Activated naive CD8-positive, alpha-beta T cell treated with anti-CD3 and anti-CD28 coated beads, Interleukin-2, amount 50 U/mL, for 24 hours (primary cell): Measurements from ENCODE around the gene TRIM41.

Source experiments
- ATAC-seq: fragments of 150-1000 bp; cut with Tn5 transposase; one replicate; pipeline ENCODE4 v1.10.0; 2021
- DNase-seq: peaks from one replicate; pipeline ENCODE4 v3.0.0; 2021
- H3K27ac Mint-ChIP-seq: one replicate; pipeline ENCODE4 v1.8.0; 2021; ENCODE audit warnings: mild to moderate bottlenecking, mixed read lengths
- H3K27me3 Mint-ChIP-seq: one replicate; pipeline ENCODE4 v1.8.0; 2021; ENCODE audit warnings: mixed read lengths
- H3K36me3 Mint-ChIP-seq: one replicate; pipeline ENCODE4 v1.8.0; 2021; ENCODE audit warnings: low read depth, mixed read lengths
- H3K4me1 Mint-ChIP-seq: one replicate; pipeline ENCODE4 v1.8.0; 2021; ENCODE audit warnings: mixed read lengths
- H3K4me3 Mint-ChIP-seq: one replicate; pipeline ENCODE4 v1.8.0; 2021; ENCODE audit warnings: mild to moderate bottlenecking, moderate library complexity, mixed read lengths
- H3K9me3 Mint-ChIP-seq: one replicate; pipeline ENCODE4 v1.8.0; 2021; ENCODE audit warnings: mixed read lengths

The TRIM41 gene

DNA sequence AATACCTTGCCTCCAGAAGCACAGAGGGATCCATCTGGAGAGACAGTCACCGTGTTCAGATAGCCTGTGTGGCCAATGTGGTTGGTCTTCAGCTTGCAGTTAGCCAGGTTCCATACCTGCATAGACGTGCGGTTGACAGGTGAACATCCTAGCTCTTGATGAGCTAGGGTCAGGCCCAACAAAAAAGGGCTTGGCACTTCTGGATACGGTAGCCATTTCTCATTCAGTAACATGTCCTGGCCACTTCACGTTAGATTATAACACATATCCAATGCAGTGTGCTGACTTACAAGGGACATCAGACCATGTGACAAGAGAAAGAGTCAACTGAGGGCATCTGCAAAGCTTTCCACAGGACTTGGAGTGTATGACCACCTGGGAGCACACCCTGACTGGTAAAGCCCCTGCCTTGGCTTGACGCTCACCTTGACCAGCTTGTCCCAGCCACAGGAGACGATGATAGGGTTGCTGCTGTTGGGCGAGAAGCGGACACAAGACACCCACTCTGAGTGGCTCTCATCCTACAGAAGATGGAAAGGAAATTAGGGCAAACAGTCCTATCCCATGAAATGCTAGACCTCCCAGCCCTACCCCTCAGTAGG, 16.1 kb downstream of the TRIM41 start:
- DNase-seq = no peak
- peaks cover 92% of the 10 kb centered on the region for H3K36me3 Mint-ChIP-seq
- H3K4me3 Mint-ChIP-seq = peak overlapping the region; percentile 69
- ATAC-seq = no peak
- H3K27ac Mint-ChIP-seq = peak overlapping the region; percentile 88
- no peaks in the 10 kb centered on the region for H3K27me3 Mint-ChIP-seq
- H3K4me1 Mint-ChIP-seq = peaks cover 52% of the 10 kb centered on the region
- H3K9me3 Mint-ChIP-seq = no peaks in the 10 kb centered on the region

DNA sequence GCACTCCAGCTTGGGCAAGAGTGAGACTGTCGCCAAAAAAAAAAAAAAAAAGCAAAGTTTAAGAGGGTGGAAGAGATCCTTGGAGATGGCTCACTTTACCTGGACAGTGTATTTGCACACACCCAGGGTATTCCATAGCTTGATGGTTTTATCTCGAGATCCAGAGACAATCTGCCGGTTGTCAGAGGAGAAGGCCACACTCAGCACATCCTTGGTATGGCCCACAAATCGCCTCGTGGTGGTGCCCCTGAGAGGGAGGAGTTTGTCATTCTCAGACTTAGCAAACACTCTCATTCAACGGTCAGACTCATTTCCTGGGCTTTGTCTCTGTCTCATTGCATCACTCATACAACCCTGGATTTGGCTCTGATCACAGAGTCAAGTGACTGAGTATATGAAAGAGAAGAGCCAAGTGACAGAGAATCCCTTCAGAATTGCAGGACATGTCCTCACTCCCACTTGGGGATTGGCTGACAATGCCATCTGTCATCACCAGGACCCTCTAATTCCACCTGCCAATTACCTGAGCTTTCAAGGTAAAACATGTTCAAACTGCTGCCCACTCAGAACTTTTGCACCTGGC, 18.4 kb downstream of the TRIM41 start:
- ATAC-seq (peak; percentile 70), DNase-seq (peak; percentile 54)
- H3K36me3 Mint-ChIP-seq = peaks cover 75% of the 10 kb centered on the region
- no peaks in the 10 kb centered on the region for H3K27me3 Mint-ChIP-seq
- H3K4me1 Mint-ChIP-seq = peaks cover 65% of the 10 kb centered on the region
- no peaks in the 10 kb centered on the region for H3K9me3 Mint-ChIP-seq
- H3K27ac Mint-ChIP-seq = peak overlapping the region; percentile 99
- peak overlapping the region; percentile 94 for H3K4me3 Mint-ChIP-seq

DNA sequence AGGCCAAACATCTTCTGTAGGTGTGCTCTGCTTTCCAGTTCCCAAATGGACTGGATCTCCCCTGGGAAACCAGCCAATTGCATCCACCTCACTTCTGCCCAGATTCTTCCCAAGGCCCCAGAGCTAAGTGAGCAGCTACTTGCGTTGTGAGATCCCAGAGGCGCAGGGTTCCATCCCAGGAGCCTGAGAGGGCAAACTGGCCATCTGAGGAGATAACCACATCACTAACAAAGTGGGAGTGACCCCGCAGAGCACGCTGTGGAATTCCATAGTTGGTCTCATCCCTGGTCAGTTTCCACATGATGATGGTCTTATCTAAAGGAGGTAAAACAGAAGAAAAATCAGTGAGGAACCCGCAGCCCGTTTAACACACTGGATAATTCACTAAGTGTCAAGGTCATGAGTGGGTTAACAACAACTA, 19.0 kb downstream of the TRIM41 start:
- H3K4me1 Mint-ChIP-seq = peaks cover 65% of the 10 kb centered on the region
- no peak for DNase-seq
- H3K27me3 Mint-ChIP-seq = no peaks in the 10 kb centered on the region
- H3K9me3 Mint-ChIP-seq = no peaks in the 10 kb centered on the region
- ATAC-seq = no peak
- peak overlapping the region; percentile 99 for H3K27ac Mint-ChIP-seq
- peaks cover 69% of the 10 kb centered on the region for H3K36me3 Mint-ChIP-seq
- H3K4me3 Mint-ChIP-seq = peak overlapping the region; percentile 94

DNA sequence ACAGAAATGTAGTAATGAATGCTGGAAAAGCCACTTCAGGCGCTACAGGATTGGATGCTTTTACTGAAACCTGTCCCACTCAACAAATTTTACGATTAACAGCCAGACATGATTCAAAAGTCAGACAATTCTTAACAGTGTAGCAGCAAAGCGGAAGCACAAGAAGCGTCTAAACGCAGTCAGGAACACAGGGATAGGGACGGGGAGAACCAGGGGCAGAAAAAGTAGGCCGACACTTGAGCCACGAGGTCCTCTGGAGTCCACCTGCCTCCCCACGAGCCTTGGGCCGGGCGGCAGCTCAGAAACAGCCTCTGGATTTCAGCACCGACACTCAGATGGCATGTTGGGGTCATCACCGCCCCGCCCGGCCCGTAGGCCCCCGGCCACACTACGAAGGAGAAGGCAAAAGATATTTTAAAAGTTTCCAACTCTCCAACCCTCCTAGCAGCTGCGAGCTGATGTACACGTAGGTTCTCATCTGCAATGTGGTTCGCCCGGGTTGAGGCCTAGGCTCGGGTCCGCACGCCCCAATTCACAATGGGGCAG, 20.0 kb downstream of the TRIM41 start:
- ATAC-seq (no peak), DNase-seq (no peak)
- Mint-ChIP-seq H3K27ac (peak overlapping the region; percentile 99), H3K9me3 (no peaks in the 10 kb centered on the region), H3K36me3 (peaks cover 66% of the 10 kb centered on the region), H3K4me3 (peak overlapping the region; percentile 94), H3K4me1 (peaks cover 68% of the 10 kb centered on the region), H3K27me3 (no peaks in the 10 kb centered on the region)

DNA sequence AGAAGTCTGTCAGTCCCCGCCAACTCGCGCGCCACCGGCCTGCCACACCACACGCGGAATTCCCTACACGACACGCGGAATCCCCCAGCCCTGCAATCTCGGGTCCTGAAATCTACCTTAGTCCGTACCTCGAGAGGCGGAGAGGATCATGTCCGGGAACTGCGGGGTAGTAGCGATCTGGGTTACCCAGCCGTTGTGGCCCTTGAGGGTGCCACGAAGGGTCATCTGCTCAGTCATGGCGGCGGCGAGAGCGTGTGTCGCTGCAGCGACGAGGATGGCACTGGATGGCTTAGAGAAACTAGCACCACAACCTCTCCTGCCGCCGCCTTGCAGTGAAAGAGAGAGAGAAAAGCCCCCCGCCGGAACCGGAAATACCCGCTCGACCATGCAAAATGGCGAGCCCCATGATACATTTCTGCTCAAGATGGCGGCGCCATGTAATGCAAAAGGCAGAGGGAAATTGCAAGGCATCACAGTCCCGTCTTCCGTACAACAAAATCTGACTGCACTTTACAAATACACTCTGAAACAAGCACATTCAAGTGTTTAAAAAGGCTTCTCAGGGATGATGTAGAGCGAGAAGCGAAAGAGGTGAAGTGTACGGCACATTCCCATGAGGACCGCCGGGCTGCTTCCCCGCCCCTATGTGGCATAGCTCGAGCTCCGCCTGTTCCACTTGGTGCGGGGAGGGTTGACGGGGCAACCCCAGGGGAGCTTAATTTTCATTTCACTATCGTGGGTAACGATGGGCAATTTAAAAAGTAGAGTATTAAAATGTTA, 20.7 kb downstream of the TRIM41 start, which contains the start of gene RACK1:
RACK1 (minus strand) TSS at position 343 of the 780 bp plus-strand sequence; CDS start at position 237, 106 bp downstream.
- H3K27me3 Mint-ChIP-seq = no peaks in the 10 kb centered on the region
- H3K4me1 Mint-ChIP-seq = peaks cover 68% of the 10 kb centered on the region
- no peaks in the 10 kb centered on the region for H3K9me3 Mint-ChIP-seq
- ATAC-seq = peak; percentile 67
- DNase-seq = peak; percentile 88
- peaks cover 65% of the 10 kb centered on the region for H3K36me3 Mint-ChIP-seq
- H3K27ac Mint-ChIP-seq = peak within 1 kb of the TSS; percentile 99
- H3K4me3 Mint-ChIP-seq = peak within 1 kb of the TSS; percentile 94

DNA sequence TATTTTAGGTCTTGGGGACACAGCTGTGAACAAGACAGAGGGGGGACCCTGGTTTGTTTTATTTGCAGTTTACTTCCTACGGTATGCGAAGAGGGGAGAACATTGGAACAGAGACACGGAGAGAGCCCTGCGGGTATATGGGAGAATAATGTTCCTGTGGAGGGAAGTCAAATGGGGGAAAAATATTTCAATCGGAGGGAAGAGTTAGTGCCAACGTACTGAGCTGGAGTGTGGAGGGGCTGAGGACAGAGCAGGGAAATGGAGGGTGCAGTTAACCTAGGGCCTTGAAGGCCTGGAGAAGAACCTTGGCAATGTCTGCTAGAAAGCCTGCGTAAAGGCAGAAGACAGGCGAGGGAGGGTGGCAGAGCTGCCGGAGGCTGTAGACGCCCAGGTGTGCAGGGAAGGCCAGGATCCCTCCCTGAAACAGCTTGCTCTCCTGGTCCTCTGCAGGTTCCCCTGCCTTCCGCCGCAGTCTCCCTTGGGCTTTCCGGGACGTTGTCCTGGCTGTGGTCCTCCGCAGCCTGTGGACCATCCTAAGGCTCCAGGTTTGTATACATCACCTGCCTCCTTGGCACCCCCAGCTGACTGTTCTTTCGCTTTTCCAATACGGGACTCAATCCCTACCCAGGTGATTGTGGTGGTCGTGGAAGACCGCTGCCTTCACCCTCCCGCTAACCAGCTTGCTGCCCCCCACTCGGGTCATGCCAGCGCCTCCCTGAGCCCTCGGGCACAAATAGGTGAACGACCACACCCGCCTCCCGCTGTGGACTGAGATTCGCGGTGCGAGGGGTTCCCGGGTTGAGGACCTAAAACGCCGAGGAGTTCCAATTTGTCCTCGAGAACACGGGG, 22.6 kb downstream of the TRIM41 start:
- Mint-ChIP-seq H3K4me3 (peak overlapping the region; percentile 94), H3K27me3 (no peaks in the 10 kb centered on the region), H3K9me3 (no peaks in the 10 kb centered on the region), H3K36me3 (peaks cover 52% of the 10 kb centered on the region), H3K4me1 (peaks cover 71% of the 10 kb centered on the region), H3K27ac (peak overlapping the region; percentile 99)
- ATAC-seq = no peak
- no peak for DNase-seq

DNA sequence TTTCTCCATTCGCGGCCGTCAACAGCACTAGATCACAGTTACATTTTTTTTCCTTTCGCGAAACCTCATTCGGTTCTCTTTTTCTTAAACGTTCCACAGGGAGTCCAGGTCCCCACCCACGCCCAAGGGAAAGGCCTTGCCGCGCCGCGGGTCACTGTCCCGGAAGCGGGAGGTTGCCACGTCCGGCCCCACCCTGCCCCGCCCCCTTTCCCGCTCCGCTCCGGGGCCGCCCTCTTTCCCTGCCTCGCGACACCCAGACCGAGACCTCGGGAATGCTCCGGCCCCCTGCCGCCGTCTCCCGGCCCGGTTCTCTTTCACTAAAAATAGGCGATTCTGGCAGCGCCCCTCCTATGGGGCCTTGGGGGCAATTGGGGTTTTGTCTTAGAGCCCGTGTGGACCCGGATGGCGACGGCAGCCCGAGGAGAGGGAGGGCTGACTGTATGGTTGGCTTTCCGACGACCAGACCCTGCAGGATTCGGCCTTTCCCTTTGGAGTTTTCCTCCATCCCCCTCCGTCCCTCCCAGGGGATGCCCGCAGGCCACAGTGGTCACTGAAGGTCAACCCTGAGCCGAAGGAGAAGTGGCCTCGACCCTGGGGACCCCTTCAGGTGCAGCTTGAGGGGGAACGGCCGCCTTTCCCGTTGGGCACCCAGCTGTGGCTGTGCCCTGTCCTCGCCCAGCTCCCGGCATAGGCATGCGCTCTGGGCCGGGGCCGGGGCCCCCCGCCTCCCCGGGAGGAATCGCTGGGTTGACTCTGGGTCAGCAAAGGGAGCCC, 23.4 kb downstream of the TRIM41 start:
- ATAC-seq = peak; percentile 49
- no peaks in the 10 kb centered on the region for H3K27me3 Mint-ChIP-seq
- peaks cover 48% of the 10 kb centered on the region for H3K36me3 Mint-ChIP-seq
- H3K4me1 Mint-ChIP-seq = peaks cover 71% of the 10 kb centered on the region
- DNase-seq = peak; percentile 88
- no peaks in the 10 kb centered on the region for H3K9me3 Mint-ChIP-seq
- H3K27ac Mint-ChIP-seq = peak overlapping the region; percentile 99
- H3K4me3 Mint-ChIP-seq = peak overlapping the region; percentile 94

DNA sequence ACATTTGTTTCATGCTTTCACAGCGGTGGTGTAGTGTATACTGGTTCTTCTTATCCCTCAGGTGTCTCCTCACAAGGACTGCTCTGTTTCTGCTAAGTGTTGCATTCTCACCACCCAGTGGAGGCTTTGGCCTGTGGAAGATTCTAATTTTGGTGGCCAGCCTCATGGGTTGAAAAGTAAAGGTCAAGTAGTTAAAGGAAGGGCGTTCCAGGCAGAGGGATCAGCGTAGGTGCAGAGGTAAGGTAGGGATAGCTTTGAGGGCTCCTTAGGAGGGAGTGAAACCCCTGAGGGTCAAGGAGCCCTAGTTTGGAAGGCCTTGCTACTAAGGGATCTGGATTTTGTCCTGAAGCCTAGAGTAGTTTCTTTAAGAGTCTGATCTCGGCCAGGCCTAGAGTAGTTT, 25.2 kb downstream of the TRIM41 start:
- Mint-ChIP-seq H3K4me3 (peak overlapping the region; percentile 94), H3K4me1 (peaks cover 63% of the 10 kb centered on the region), H3K9me3 (no peaks in the 10 kb centered on the region), H3K36me3 (peaks cover 33% of the 10 kb centered on the region), H3K27me3 (no peaks in the 10 kb centered on the region), H3K27ac (peak overlapping the region; percentile 87)
- DNase-seq (no peak), ATAC-seq (no peak)

DNA sequence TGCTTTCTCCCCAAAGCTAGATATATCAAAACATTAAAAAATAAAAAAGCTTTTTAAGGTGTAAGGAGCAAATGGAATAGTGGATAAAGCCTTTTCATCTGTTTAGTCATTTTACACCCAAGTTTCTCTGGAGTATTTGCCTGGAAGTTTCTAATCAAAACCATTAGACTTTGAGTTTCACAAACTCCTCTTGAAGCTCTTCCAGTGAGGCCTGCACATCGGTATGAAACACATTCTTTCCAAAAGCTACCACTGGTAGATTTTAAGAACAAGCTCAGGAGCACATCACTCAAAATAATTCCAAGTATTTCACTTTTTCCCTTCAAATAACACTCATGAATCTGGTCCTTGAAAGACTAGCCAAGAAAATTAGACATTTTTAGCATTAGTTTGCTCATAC, 32.2 kb downstream of the TRIM41 start:
- H3K9me3 Mint-ChIP-seq = no peaks in the 10 kb centered on the region
- H3K4me3 Mint-ChIP-seq = no peak overlapping the region
- H3K4me1 Mint-ChIP-seq = peaks cover 72% of the 10 kb centered on the region
- no peaks in the 10 kb centered on the region for H3K27me3 Mint-ChIP-seq
- ATAC-seq (no peak), DNase-seq (no peak)
- peaks cover 46% of the 10 kb centered on the region for H3K36me3 Mint-ChIP-seq
- peak overlapping the region; percentile 39 for H3K27ac Mint-ChIP-seq

DNA sequence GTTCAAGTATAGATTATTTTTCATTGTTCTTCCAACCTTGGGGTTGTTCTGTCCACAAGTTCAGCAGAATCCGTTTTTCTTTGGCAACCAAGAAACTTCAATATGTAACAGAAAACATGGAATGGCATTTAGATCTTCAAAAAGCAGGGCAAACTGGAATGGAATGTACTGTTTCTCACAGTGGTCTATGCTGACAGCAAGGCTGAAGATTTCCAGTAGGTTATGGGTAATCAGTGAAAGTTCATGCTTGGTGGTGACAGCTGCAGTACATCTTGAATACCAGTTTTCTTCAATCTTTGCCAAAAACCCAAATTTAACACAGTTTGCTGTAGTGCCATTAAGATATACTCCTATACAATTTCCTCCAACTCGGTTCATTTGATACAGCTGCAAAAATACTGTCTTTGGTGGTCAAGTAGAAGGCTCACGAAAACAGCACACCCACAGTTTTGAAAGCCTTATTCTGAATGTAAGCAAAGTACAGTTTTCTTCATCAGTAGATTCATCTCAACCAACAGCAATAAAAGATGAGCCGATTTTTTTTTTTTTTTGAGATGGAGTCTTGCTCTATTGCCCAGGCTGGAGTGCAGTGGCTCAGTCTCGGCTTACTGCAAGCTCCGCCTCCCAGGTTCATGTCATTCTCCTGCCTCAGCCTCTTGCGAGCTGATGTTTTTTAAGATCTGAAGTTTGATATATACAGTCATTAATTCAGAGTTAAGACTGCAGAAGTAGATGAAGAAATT, 32.9 kb downstream of the TRIM41 start:
- DNase-seq (no peak), ATAC-seq (no peak)
- peaks cover 69% of the 10 kb centered on the region for H3K4me1 Mint-ChIP-seq
- H3K9me3 Mint-ChIP-seq = no peaks in the 10 kb centered on the region
- H3K27me3 Mint-ChIP-seq = no peaks in the 10 kb centered on the region
- H3K4me3 Mint-ChIP-seq = no peak overlapping the region
- H3K36me3 Mint-ChIP-seq = peaks cover 41% of the 10 kb centered on the region
- peak overlapping the region; percentile 32 for H3K27ac Mint-ChIP-seq

DNA sequence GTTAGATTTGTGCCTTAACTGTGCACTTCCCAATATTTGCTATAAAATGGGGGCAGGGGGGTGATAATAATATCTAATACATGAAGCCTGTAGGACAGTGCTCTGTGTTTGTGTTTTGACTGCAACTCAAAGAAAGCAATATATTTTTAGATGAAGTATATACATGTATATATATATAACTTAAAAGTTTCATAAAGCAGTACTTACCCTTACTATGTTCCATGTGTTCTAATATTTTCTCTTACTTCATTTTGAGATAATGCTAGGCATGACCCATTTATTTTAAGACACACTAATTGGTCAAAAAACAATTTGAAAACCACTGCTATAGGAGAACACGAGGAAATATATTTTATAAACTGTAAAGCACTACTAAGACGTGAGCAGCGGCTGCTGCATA, 35.5 kb downstream of the TRIM41 start:
- Mint-ChIP-seq H3K36me3 (peaks cover 36% of the 10 kb centered on the region), H3K4me3 (peak overlapping the region; percentile 97), H3K4me1 (peaks cover 57% of the 10 kb centered on the region), H3K27me3 (no peaks in the 10 kb centered on the region), H3K27ac (peak overlapping the region; percentile 11), H3K9me3 (no peaks in the 10 kb centered on the region)
- ATAC-seq = no peak
- no peak for DNase-seq

DNA sequence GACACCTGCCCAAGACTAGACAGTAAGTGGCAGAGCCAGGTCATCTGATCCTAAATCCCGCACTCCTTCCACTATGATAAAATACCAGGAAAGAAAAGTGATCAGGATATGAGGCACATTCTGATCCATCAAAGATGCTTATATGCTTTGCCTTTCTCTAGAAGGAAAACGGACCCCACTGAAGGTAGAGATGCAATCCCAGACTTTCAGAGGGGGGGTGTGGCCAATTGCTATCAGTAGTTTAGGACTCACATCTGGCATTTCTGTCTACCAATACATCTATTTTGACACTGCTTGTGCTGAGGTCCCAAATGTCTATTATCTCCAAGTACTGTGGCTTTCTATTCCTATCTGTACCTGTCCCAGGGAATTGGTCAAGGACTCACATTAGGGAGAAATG, 36.2 kb downstream of the TRIM41 start:
- Mint-ChIP-seq H3K4me1 (peaks cover 55% of the 10 kb centered on the region), H3K9me3 (no peaks in the 10 kb centered on the region), H3K27me3 (no peaks in the 10 kb centered on the region), H3K4me3 (peak overlapping the region; percentile 97), H3K27ac (peak overlapping the region; percentile 97), H3K36me3 (peaks cover 39% of the 10 kb centered on the region)
- DNase-seq (no peak), ATAC-seq (no peak)
